Adipocyte (in vitro differentiated cells): ENCODE data around the gene COL17A1.

Experiments used
- DNase-seq: peaks from one replicate; pipeline ENCODE4 v3.0.0-alpha.2; 2015; ENCODE audit warnings: low read depth
- H3K27me3 ChIP-seq: replicated peaks from 2 replicates; pipeline ENCODE4 v1.7.0; 2013; ENCODE audit warnings: mild to moderate bottlenecking, low read length, moderate library complexity; ENCODE audit not compliant: control insufficient read depth, insufficient read depth
- H3K36me3 ChIP-seq: 2 replicates; pipeline ENCODE4 v1.7.0; 2013; ENCODE audit warnings: low read length, mild to moderate bottlenecking, moderate library complexity; ENCODE audit not compliant: control insufficient read depth, insufficient read depth, severe bottlenecking
- H3K4me1 ChIP-seq: 2 replicates; pipeline ENCODE4 v1.7.0; 2013; ENCODE audit warnings: mild to moderate bottlenecking, low read length, moderate library complexity; ENCODE audit not compliant: control insufficient read depth, insufficient read depth
- H3K4me3 ChIP-seq: 2 replicates; pipeline ENCODE4 v1.7.0; 2013; ENCODE audit warnings: mild to moderate bottlenecking, low read length, moderate library complexity
- H3K9ac ChIP-seq: 2 replicates; pipeline ENCODE4 v1.7.0; 2013; ENCODE audit warnings: mild to moderate bottlenecking, low read length, moderate library complexity
- H3K9me3 ChIP-seq: 2 replicates; pipeline ENCODE4 v1.7.0; 2013; ENCODE audit warnings: mild to moderate bottlenecking, low read length, moderate library complexity; ENCODE audit not compliant: control insufficient read depth

COL17A1 gene

GRCh38 chr10:104037261-104037951 lies 48.3 kb downstream of the COL17A1 start:
- no peaks in the 10 kb centered on the region for H3K4me1 ChIP-seq
- no peak overlapping the region for H3K9ac ChIP-seq
- no peak for DNase-seq
- H3K27me3 ChIP-seq: no peaks in the 10 kb centered on the region
- peaks cover 5% of the 10 kb centered on the region for H3K36me3 ChIP-seq
- H3K9me3 ChIP-seq: no peaks in the 10 kb centered on the region
- H3K4me3 ChIP-seq: no peak overlapping the region

- H3K36me3 ChIP-seq: peaks cover 7% of the 10 kb centered on the region
- H3K9me3 ChIP-seq: no peaks in the 10 kb centered on the region
- DNase-seq: no peak
- no peak overlapping the region for H3K4me3 ChIP-seq
- H3K9ac ChIP-seq: no peak overlapping the region
- no peaks in the 10 kb centered on the region for H3K4me1 ChIP-seq
- H3K27me3 ChIP-seq: no peaks in the 10 kb centered on the region
Measured at GRCh38 chr10:104036518-104037260, 49.0 kb downstream of the COL17A1 start.

GRCh38 chr10:104036069-104036384 lies 49.7 kb downstream of the COL17A1 start:
- Histone ChIP-seq H3K4me1 (no peaks in the 10 kb centered on the region), H3K4me3 (no peak overlapping the region), H3K9ac (no peak overlapping the region)

GRCh38 chr10:104035194-104036068 lies 50.2 kb downstream of the COL17A1 start:
- H3K36me3 ChIP-seq: peaks cover 7% of the 10 kb centered on the region
- no peak for DNase-seq
- H3K4me3 ChIP-seq: no peak overlapping the region
- H3K9me3 ChIP-seq: no peaks in the 10 kb centered on the region
- H3K9ac ChIP-seq: no peak overlapping the region
- H3K27me3 ChIP-seq: no peaks in the 10 kb centered on the region
- no peaks in the 10 kb centered on the region for H3K4me1 ChIP-seq

More at GRCh38 chr10:104036069-104036384, 49.7 kb downstream of the COL17A1 start:
- DNase-seq: no peak
- Histone ChIP-seq H3K9me3 (no peaks in the 10 kb centered on the region), H3K27me3 (no peaks in the 10 kb centered on the region), H3K36me3 (peaks cover 7% of the 10 kb centered on the region)

GRCh38 chr10:104034401-104035193 lies 51.1 kb downstream of the COL17A1 start:
- Histone ChIP-seq H3K4me3 (no peak overlapping the region), H3K4me1 (no peaks in the 10 kb centered on the region), H3K36me3 (peaks cover 7% of the 10 kb centered on the region), H3K27me3 (no peaks in the 10 kb centered on the region), H3K9ac (no peak overlapping the region), H3K9me3 (no peaks in the 10 kb centered on the region)
- no peak for DNase-seq

GRCh38 chr10:104033966-104034365 lies 51.7 kb downstream of the COL17A1 start:
- no peak overlapping the region for H3K4me3 ChIP-seq
- H3K9me3 ChIP-seq: no peaks in the 10 kb centered on the region
- DNase-seq: no peak
- no peaks in the 10 kb centered on the region for H3K27me3 ChIP-seq
- no peak overlapping the region for H3K9ac ChIP-seq
- no peaks in the 10 kb centered on the region for H3K4me1 ChIP-seq
- H3K36me3 ChIP-seq: peaks cover 7% of the 10 kb centered on the region

- DNase-seq: no peak
- no peaks in the 10 kb centered on the region for H3K27me3 ChIP-seq
- no peaks in the 10 kb centered on the region for H3K9me3 ChIP-seq
- no peak overlapping the region for H3K4me3 ChIP-seq
- H3K4me1 ChIP-seq: no peaks in the 10 kb centered on the region
- peaks cover 7% of the 10 kb centered on the region for H3K36me3 ChIP-seq
- no peak overlapping the region for H3K9ac ChIP-seq
Measured at GRCh38 chr10:104033401-104033930, 52.2 kb downstream of the COL17A1 start.

- no peaks in the 10 kb centered on the region for H3K9me3 ChIP-seq
- no peak for DNase-seq
- H3K27me3 ChIP-seq: no peaks in the 10 kb centered on the region
- H3K4me3 ChIP-seq: no peak overlapping the region
- H3K4me1 ChIP-seq: no peaks in the 10 kb centered on the region
- no peak overlapping the region for H3K9ac ChIP-seq
- H3K36me3 ChIP-seq: peaks cover 12% of the 10 kb centered on the region
Measured at GRCh38 chr10:104032144-104032775, 53.4 kb downstream of the COL17A1 start.

- H3K4me1 ChIP-seq: no peaks in the 10 kb centered on the region
- H3K36me3 ChIP-seq: peaks cover 12% of the 10 kb centered on the region
- H3K9ac ChIP-seq: no peak overlapping the region
- no peak overlapping the region for H3K4me3 ChIP-seq
- H3K27me3 ChIP-seq: no peaks in the 10 kb centered on the region
- H3K9me3 ChIP-seq: no peaks in the 10 kb centered on the region
- no peak for DNase-seq
Measured at GRCh38 chr10:104031631-104032030, 54.0 kb downstream of the COL17A1 start.

- no peak overlapping the region for H3K9ac ChIP-seq
- no peak for DNase-seq
- no peak overlapping the region for H3K4me3 ChIP-seq
- peaks cover 30% of the 10 kb centered on the region for H3K36me3 ChIP-seq
- no peaks in the 10 kb centered on the region for H3K9me3 ChIP-seq
- H3K27me3 ChIP-seq: no peaks in the 10 kb centered on the region
- no peaks in the 10 kb centered on the region for H3K4me1 ChIP-seq
Measured at GRCh38 chr10:104029521-104029860, 56.2 kb downstream of the COL17A1 start.
